A673 (cell line): ENCODE data around the gene UBASH3B. TPM values are rescaled to one million over a fixed set of nuclear protein-coding genes. Genes with fewer than 3 reads are reported as not detected.
A peak's percentile ranks its signal among the peaks of the same experiment; 100 is the strongest.

Experiments used
- BruUV-seq: library from RNA; stranded (reverse); fragments of 400-500 nt; replicated peaks from 2 replicates; lab custom pipeline; 2021; lab: Mats Ljungman, UMichigan
- CTCF ChIA-PET: fragments of 300-600 bp; sonication (Branson Sonifier 250); formaldehyde crosslinking; loops from one replicate; lab custom pipeline; 2022; ENCODE audit warnings: antibody characterized with exemption; lab: Charles Lee
- POLR2A ChIA-PET: fragments of 300-600 bp; sonication (Branson Sonifier 250); formaldehyde crosslinking; loops from one replicate; lab custom pipeline; 2022; ENCODE audit warnings: antibody characterized with exemption; ENCODE audit not compliant: low non-redundant PET; lab: Charles Lee
- DNase-seq: peaks from one replicate; pipeline ENCODE4 v3.0.0-alpha.2; 2015; ENCODE audit warnings: low spot score
- H3K27ac ChIP-seq: fragments of 200-600 bp; sonication (generic); 2 replicates; pipeline ENCODE4 v1.5.1; 2016; ENCODE audit warnings: mixed run types, low read depth, mild to moderate bottlenecking, mixed read lengths, antibody characterized with exemption, low read length; ENCODE audit not compliant: poor library complexity, severe bottlenecking
- H3K27me3 ChIP-seq: fragments of 200-600 bp; sonication (generic); replicated peaks from 2 replicates; pipeline ENCODE4 v1.6.1; 2017; ENCODE audit warnings: mixed run types, low read depth, mild to moderate bottlenecking, mixed read lengths, antibody characterized with exemption, low read length; ENCODE audit not compliant: insufficient read depth, poor library complexity
- H3K36me3 ChIP-seq: fragments of 200-600 bp; sonication (generic); 2 replicates; pipeline ENCODE4 v1.6.1; 2016; ENCODE audit warnings: mixed run types, mild to moderate bottlenecking, mixed read lengths, antibody characterized with exemption, low read length; ENCODE audit not compliant: insufficient read depth, poor library complexity, severe bottlenecking
- H3K4me1 ChIP-seq: fragments of 200-600 bp; sonication (generic); 2 replicates; pipeline ENCODE4 v1.6.1; 2017; ENCODE audit warnings: mixed run types, mild to moderate bottlenecking, mixed read lengths, antibody characterized with exemption, low read length; ENCODE audit not compliant: insufficient read depth, poor library complexity, severe bottlenecking
- H3K4me3 ChIP-seq: fragments of 200-600 bp; sonication (generic); 2 replicates; pipeline ENCODE4 v1.5.1; 2016; ENCODE audit warnings: low read depth, mixed run types, mild to moderate bottlenecking, mixed read lengths, low read length; ENCODE audit not compliant: poor library complexity, severe bottlenecking
- H3K9me3 ChIP-seq: fragments of 200-600 bp; sonication (generic); 2 replicates; pipeline ENCODE4 v1.6.1; 2016; ENCODE audit warnings: mixed run types, low read depth, mild to moderate bottlenecking, mixed read lengths, antibody characterized with exemption, low read length; ENCODE audit not compliant: poor library complexity, severe bottlenecking
- CTCF ChIP-seq: fragments of 300-800, 200-600 bp; sonication (generic); conservative IDR thresholded peaks from 2 replicates; pipeline ENCODE4 v1.5.1; 2017; ENCODE audit warnings: low read depth, mild to moderate bottlenecking, antibody characterized with exemption, low read length, moderate library complexity, mixed read lengths
- EZH2 ChIP-seq: fragments of 200-600 bp; sonication (generic); IDR thresholded peaks from 2 replicates; pipeline ENCODE4 v1.6.1; 2017; ENCODE audit warnings: borderline replicate concordance, low read depth, mild to moderate bottlenecking, mixed read lengths, antibody characterized with exemption, low read length; ENCODE audit not compliant: poor library complexity, severe bottlenecking
- intact Hi-C: fragments of 100-400 bp; cut with micrococcal nuclease; formaldehyde crosslinking; loops from one replicate; pipeline ENCODE4 v1.10.0; 2022; ENCODE audit not compliant: unreplicated experiment
- total RNA-seq: library from RNA; stranded (reverse); gene quantifications from 2 replicates; pipeline ENCODE4 v1.2.3, GENCODE V29; 2021

UBASH3B gene
- total RNA-seq, 1 experiment from 2014 or later = 15.3 TPM

GRCh38 chr11:122812638-122813037 is 157.1 kb downstream of the UBASH3B start:
- Histone ChIP-seq H3K27me3 (no peaks in the 10 kb centered on the region), H3K4me3 (no peak overlapping the region), H3K9me3 (no peaks in the 10 kb centered on the region), H3K27ac (no peak overlapping the region), H3K4me1 (peaks cover 55% of the 10 kb centered on the region), H3K36me3 (no peaks in the 10 kb centered on the region)
- TF ChIP-seq EZH2 (no peak), CTCF (no peak)
- intact Hi-C loops = no loop called here
- POLR2A ChIA-PET = no interaction called here
- no TSS peak for BruUV-seq
- CTCF ChIA-PET = interaction anchor here (0.6 kb wide), 1 partner anchor 83 kb away, joined by 3 read pairs; no protein-coding TSS in a partner anchor
- DNase-seq = peak; percentile 74

GRCh38 chr11:122813176-122813893 is 157.8 kb downstream of the UBASH3B start:
- Histone ChIP-seq H3K27me3 (no peaks in the 10 kb centered on the region), H3K4me1 (peaks cover 48% of the 10 kb centered on the region), H3K27ac (no peak overlapping the region), H3K36me3 (no peaks in the 10 kb centered on the region), H3K4me3 (no peak overlapping the region), H3K9me3 (no peaks in the 10 kb centered on the region)
- TF ChIP-seq EZH2 = no peak
- TF ChIP-seq CTCF = no peak
- intact Hi-C loops = no loop called here
- ChIA-PET CTCF (no interaction called here), POLR2A (no interaction called here)
- no TSS peak for BruUV-seq
- DNase-seq = no peak

GRCh38 chr11:122813894-122814270 is 158.4 kb downstream of the UBASH3B start:
- TF ChIP-seq EZH2 (no peak), CTCF (no peak)
- intact Hi-C loops = no loop called here
- H3K27me3 ChIP-seq = no peaks in the 10 kb centered on the region
- no TSS peak for BruUV-seq
- ChIA-PET CTCF (no interaction called here), POLR2A (no interaction called here)
- H3K36me3 ChIP-seq = no peaks in the 10 kb centered on the region
- H3K27ac ChIP-seq = no peak overlapping the region
- peaks cover 4% of the 10 kb centered on the region for H3K9me3 ChIP-seq
- peaks cover 43% of the 10 kb centered on the region for H3K4me1 ChIP-seq
- H3K4me3 ChIP-seq = no peak overlapping the region
- no peak for DNase-seq
